GM19035 (cell line): Measurements from ENCODE around the gene TRAK1.
A peak's percentile ranks its signal among the peaks of the same experiment; 100 is the strongest.
"Not testable (repeated sequence)": the region's sequence is repeated elsewhere in the genome, so short reads cannot be mapped to it uniquely, and the experiment has no call there.

Source experiments
- ATAC-seq: cut with Tn5 transposase; IDR thresholded peaks from one replicate; pipeline ENCODE4 v1.9.1; 2021; ENCODE audit not compliant: unreplicated experiment

Gene TRAK1

GRCh38 chr3:42090973-42091731, at the start of gene TRAK1:
Gene TRAK1, plus strand, starts transcription at chr3:42091357. Its CDS starts 113 bp downstream, at chr3:42091470.
- no peak for ATAC-seq

- no peak for ATAC-seq
Observed at GRCh38 chr3:42042747-42043098, 48.4 kb upstream of the TRAK1 start.

GRCh38 chr3:42043099-42043813, 47.9 kb upstream of the TRAK1 start:
- no peak for ATAC-seq

GRCh38 chr3:42045708-42046243, 45.4 kb upstream of the TRAK1 start:
- ATAC-seq: no peak

GRCh38 chr3:42048526-42048925, 42.6 kb upstream of the TRAK1 start:
- not testable (repeated sequence) for ATAC-seq

GRCh38 chr3:42050126-42050525, 41.0 kb upstream of the TRAK1 start:
- no peak for ATAC-seq

GRCh38 chr3:42051384-42052131, 39.6 kb upstream of the TRAK1 start:
- peak; percentile 23 for ATAC-seq

GRCh38 chr3:42052132-42052483, 39.0 kb upstream of the TRAK1 start:
- ATAC-seq: peak; percentile 70

- no peak for ATAC-seq
Observed at GRCh38 chr3:42052484-42053351, 38.4 kb upstream of the TRAK1 start.

GRCh38 chr3:42053476-42053875, 37.7 kb upstream of the TRAK1 start:
- ATAC-seq: no peak

GRCh38 chr3:42055291-42055690, 35.9 kb upstream of the TRAK1 start:
- ATAC-seq: no peak

GRCh38 chr3:42056840-42057239, 34.3 kb upstream of the TRAK1 start:
- no peak for ATAC-seq

- ATAC-seq: peak; percentile 87
Observed at GRCh38 chr3:42057561-42058211, 33.5 kb upstream of the TRAK1 start.

GRCh38 chr3:42061025-42061712, 30.0 kb upstream of the TRAK1 start:
- ATAC-seq: no peak

- ATAC-seq: no peak
Observed at GRCh38 chr3:42061713-42062380, 29.3 kb upstream of the TRAK1 start.

- ATAC-seq: no peak
Observed at GRCh38 chr3:42062464-42062863, 28.7 kb upstream of the TRAK1 start.

GRCh38 chr3:42063888-42064287, 27.3 kb upstream of the TRAK1 start:
- no peak for ATAC-seq

- peak; percentile 24 for ATAC-seq
Observed at GRCh38 chr3:42066516-42067181, 24.5 kb upstream of the TRAK1 start.
